Stimulated activated CD4-positive, alpha-beta T cell treated with anti-CD3 and anti-CD28 coated beads, Interleukin-12 subunit alpha, Interleukin-12 subunit beta, amount 100 ng/mL, for 48 hours (primary cell): Measurements from ENCODE around the gene FAM118A.
"Not testable (repeated sequence)": the region's sequence is repeated elsewhere in the genome, so short reads cannot be mapped to it uniquely, and the experiment has no call there.

Source experiments
- DNase-seq, 3 donors: peaks; one replicate each; pipeline ENCODE4 v3.0.0-alpha.2; 2020; ENCODE audit warnings: low read depth in 2 of 3, low spot score in 1 of 3

FAM118A gene

GRCh38 chr22:45329530-45329936 is 19.8 kb downstream of the FAM118A start:
- DNase-seq, result no peak

- DNase-seq, result no peak
These were observed 20.8 kb downstream of the FAM118A start for GRCh38 chr22:45330548-45330947.

GRCh38 chr22:45331486-45331885 is 21.8 kb downstream of the FAM118A start:
- no peak for DNase-seq

GRCh38 chr22:45332001-45332400 is 22.3 kb downstream of the FAM118A start:
- no peak for DNase-seq

GRCh38 chr22:45334068-45334467 is 24.3 kb downstream of the FAM118A start:
- no peak for DNase-seq

- no peak for DNase-seq
These were observed 24.8 kb downstream of the FAM118A start for GRCh38 chr22:45334528-45334927.

- DNase-seq, result no peak
These were observed 25.5 kb downstream of the FAM118A start for GRCh38 chr22:45335021-45335818.

GRCh38 chr22:45335854-45336522 is 26.3 kb downstream of the FAM118A start:
- DNase-seq, result no peak

GRCh38 chr22:45336971-45337431 is 27.3 kb downstream of the FAM118A start:
- DNase-seq, result no peak

GRCh38 chr22:45337536-45337935 is 27.8 kb downstream of the FAM118A start:
- no peak for DNase-seq

GRCh38 chr22:45338795-45339194 is 29.1 kb downstream of the FAM118A start:
- DNase-seq, result no peak

GRCh38 chr22:45340323-45340722 is 30.6 kb downstream of the FAM118A start:
- DNase-seq, result no peak

- DNase-seq, result peak in 2 of 3 donors; percentile 40 to 50
These were observed 31.8 kb downstream of the FAM118A start for GRCh38 chr22:45341498-45341897.

GRCh38 chr22:45343143-45343542 is 33.4 kb downstream of the FAM118A start:
- DNase-seq, result no peak

- DNase-seq, result no peak
These were observed 34.6 kb downstream of the FAM118A start for GRCh38 chr22:45344334-45344733.

GRCh38 chr22:45349916-45350315 is 40.2 kb downstream of the FAM118A start:
- DNase-seq, result no peak

- no peak for DNase-seq
These were observed 42.2 kb downstream of the FAM118A start for GRCh38 chr22:45351956-45352355.

GRCh38 chr22:45352757-45353156 is 43.0 kb downstream of the FAM118A start:
- not testable (repeated sequence) for DNase-seq

- no peak for DNase-seq
These were observed 44.1 kb downstream of the FAM118A start for GRCh38 chr22:45353786-45354185.

GRCh38 chr22:45357490-45357889 is 47.8 kb downstream of the FAM118A start:
- DNase-seq, result no peak

- no peak for DNase-seq
These were observed 48.4 kb downstream of the FAM118A start for GRCh38 chr22:45358127-45358526.

GRCh38 chr22:45359627-45360026 is 49.9 kb downstream of the FAM118A start:
- DNase-seq, result no peak
